ENCODE results near the gene HRAS. TPM values are rescaled to one million over a fixed set of nuclear protein-coding genes. Genes with fewer than 3 reads are reported as not detected.

Gene HRAS
- total and polyA plus RNA-seq, 8 donors = 10.4 to 130 (median 21.7) TPM

GRCh38 chr11:573146-573759 lies 37.9 kb upstream of the HRAS start:
- DNase-seq (no peak), ATAC-seq (no peak), FAIRE-seq (no peak)
- intact Hi-C loops (cut with DNase I) = no loop called here
- Histone ChIP-seq H3K36me3 (no peaks in the 10 kb centered on the region), H3K4me3 (no peak overlapping the region), H3K4me1 (peaks cover 9 to 13% (median 13%) of the 10 kb centered on the region in 3 donors), H3K9me3 (no peaks in the 10 kb centered on the region), H3K27ac (no peak overlapping the region), H3K27me3 (no peaks in the 10 kb centered on the region)
- TF ChIP-seq CTCF (IDR thresholded peaks at IDR 0.05) = no peak
- WGBS, 2 donors = 87 to 92% methylated on average over 16 of the region's 16 CpGs

GRCh38 chr11:571802-572185 lies 36.4 kb upstream of the HRAS start:
- DNase-seq (no peak), FAIRE-seq (no peak), ATAC-seq (no peak)
- Histone ChIP-seq H3K4me1 (peaks cover 0 to 7% (median 0%) of the 10 kb centered on the region in 3 donors), H3K36me3 (no peaks in the 10 kb centered on the region), H3K9me3 (no peaks in the 10 kb centered on the region), H3K27ac (no peak overlapping the region), H3K4me3 (no peak overlapping the region), H3K27me3 (no peaks in the 10 kb centered on the region)
- TF ChIP-seq CTCF (IDR thresholded peaks at IDR 0.05) = no peak
- WGBS, 2 donors = 69 to 72% methylated on average over 8 of the region's 8 CpGs
- intact Hi-C loops (cut with DNase I) = no loop called here

DNA sequence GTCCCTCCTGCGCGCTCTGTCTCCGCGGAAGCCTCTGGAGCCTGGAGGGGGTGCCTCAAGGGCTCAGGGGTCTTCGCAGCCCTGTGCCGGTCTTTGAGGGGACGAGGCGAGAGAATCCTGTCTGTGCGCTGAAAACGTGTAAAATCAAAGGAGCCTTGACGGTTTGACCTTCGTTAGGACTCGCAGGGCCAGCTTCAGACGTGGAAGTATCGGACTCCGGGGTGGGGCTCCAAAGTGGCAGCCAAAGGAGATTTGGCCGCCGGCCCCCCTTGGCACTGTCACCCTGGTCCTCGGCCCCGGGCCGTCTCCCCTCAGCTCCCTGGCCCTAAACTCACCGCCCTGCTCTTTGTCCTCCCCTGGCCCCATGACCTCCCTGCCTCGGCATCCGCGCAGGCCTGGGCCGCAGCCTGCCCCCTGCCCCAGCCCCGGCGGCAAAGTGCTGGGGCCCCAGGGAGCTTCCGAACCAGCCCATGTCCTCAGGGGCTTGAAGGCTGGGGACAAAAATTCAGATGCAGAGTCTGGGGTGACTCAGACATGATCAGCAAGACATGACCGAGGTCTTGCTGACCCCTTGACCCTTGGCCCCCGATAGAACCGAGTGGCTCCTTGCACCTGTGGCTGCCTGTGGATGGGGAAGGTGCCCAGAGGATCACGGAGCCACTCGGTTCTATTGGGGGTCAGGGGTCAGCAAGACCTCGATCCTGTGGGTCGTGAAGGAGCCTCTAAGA lies 33.9 kb upstream of the HRAS start:
- Histone ChIP-seq H3K4me3 (peak overlapping the region; percentile 33 to 65 (median 48)), H3K27me3 (no peaks in the 10 kb centered on the region), H3K4me1 (peaks cover 0 to 7% (median 0%) of the 10 kb centered on the region in 3 donors), H3K36me3 (no peaks in the 10 kb centered on the region), H3K9me3 (no peaks in the 10 kb centered on the region), H3K27ac (peak overlapping the region in 3 of 4 donors; percentile 33 to 76 (median 51))
- no peak for ATAC-seq
- intact Hi-C loops (cut with DNase I) = no loop called here
- no peak for FAIRE-seq
- no peak for TF ChIP-seq CTCF (IDR thresholded peaks at IDR 0.05)
- DNase-seq = peak in 3 of 6 donors; percentile 56 to 80 (median 64)
- 39 to 42% methylated on average over 30 to 36 of the region's 36 CpGs for WGBS, 2 donors

DNA sequence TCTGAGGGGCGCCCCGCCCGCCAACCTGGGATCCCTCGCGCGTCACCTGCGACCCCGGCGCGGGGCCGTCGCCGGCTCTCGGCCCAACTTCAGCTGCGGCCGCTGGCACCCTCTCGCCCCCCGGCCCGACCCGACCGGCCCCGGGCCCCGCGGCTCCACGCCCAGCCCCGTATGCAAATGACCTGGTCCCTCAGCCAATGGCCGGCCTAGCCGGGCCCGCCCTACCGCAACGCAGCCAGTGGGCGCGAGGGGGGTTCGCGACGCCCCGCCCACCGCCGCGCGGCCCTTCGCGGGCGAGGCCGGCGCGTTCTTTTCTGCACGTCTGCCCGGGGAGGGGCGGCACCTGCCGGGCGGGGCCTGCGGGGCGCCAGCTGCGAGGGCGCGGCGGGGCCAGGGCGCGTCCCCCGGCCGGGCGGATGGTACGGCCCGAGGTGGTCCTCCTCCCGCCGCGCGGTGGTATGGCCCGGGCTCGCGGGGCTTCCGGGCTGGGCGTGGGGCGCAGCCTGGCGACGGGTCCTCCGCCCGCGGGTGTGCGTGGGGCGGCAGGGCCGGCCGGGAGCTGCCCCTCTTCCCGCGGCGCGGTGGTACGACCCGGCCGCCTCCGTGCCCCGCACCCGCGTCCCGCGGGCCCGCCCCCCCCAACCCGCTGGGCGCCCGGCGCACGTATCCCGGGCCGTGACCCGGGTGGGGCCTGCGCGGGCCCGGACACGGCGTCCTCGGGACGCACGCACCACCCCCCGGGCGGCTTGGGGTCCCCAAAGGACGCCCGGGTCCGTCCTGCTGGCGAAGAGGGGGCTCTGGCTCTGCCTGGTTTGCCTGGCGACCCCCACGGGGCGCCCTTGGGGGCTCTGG lies 33.2 kb upstream of the HRAS start:
- peak overlapping the region; percentile 33 to 65 (median 48) for H3K4me3 ChIP-seq
- no peaks in the 10 kb centered on the region for H3K9me3 ChIP-seq
- DNase-seq = peak; percentile 89 to 99 (median 96)
- no peaks in the 10 kb centered on the region for H3K36me3 ChIP-seq
- no peaks in the 10 kb centered on the region for H3K27me3 ChIP-seq
- peaks cover 0 to 7% (median 0%) of the 10 kb centered on the region in 3 donors for H3K4me1 ChIP-seq
- no peak for TF ChIP-seq CTCF (IDR thresholded peaks at IDR 0.05)
- H3K27ac ChIP-seq = peak overlapping the region; percentile 39 to 76 (median 48)
- peak; percentile 91 to 96 (median 94) for ATAC-seq
- intact Hi-C loops (cut with DNase I) = no loop called here
- no peak for FAIRE-seq
- WGBS, 2 donors = 0 to 1% methylated on average over 63 to 123 of the region's 123 CpGs

Data from pancreas (tissue), 10 donors.